Measurements from ENCODE around the gene SHF. TPM values are rescaled to one million over a fixed set of nuclear protein-coding genes. Genes with fewer than 3 reads are reported as not detected.

The SHF gene
- total RNA-seq, 3 donors from 2014 or later, result 17.5 to 30.5 (median 19.2) TPM

- DNase-seq, result no peak
- H3K9me3 Mint-ChIP-seq, result no peaks in the 10 kb centered on the region
- peaks cover 4% of the 10 kb centered on the region for H3K36me3 Mint-ChIP-seq (ENCODE audit: insufficient read depth)
- H3K27me3 Mint-ChIP-seq (ENCODE audit: low read depth), result peaks cover 2% of the 10 kb centered on the region
- H3K4me3 Mint-ChIP-seq, result no peak overlapping the region
- H3K4me1 Mint-ChIP-seq (ENCODE audit: low read depth), result peaks cover 39% of the 10 kb centered on the region
- ATAC-seq, result no peak
Observed at GRCh38 chr15:45184562-45185041, 3.2 kb downstream of the SHF start.

GRCh38 chr15:45183511-45183910, 4.3 kb downstream of the SHF start:
- H3K4me1 Mint-ChIP-seq (ENCODE audit: low read depth), result peaks cover 36% of the 10 kb centered on the region
- ATAC-seq (no peak), DNase-seq (no peak)
- H3K4me3 Mint-ChIP-seq, result no peak overlapping the region
- H3K27me3 Mint-ChIP-seq (ENCODE audit: low read depth), result peaks cover 2% of the 10 kb centered on the region
- peaks cover 4% of the 10 kb centered on the region for H3K36me3 Mint-ChIP-seq (ENCODE audit: insufficient read depth)
- no peaks in the 10 kb centered on the region for H3K9me3 Mint-ChIP-seq

GRCh38 chr15:45182996-45183395, 4.8 kb downstream of the SHF start:
- H3K4me3 Mint-ChIP-seq, result no peak overlapping the region
- DNase-seq (no peak), ATAC-seq (no peak)
- peaks cover 31% of the 10 kb centered on the region for H3K4me1 Mint-ChIP-seq (ENCODE audit: low read depth)
- H3K36me3 Mint-ChIP-seq (ENCODE audit: insufficient read depth), result peaks cover 5% of the 10 kb centered on the region
- no peaks in the 10 kb centered on the region for H3K27me3 Mint-ChIP-seq (ENCODE audit: low read depth)
- H3K9me3 Mint-ChIP-seq, result no peaks in the 10 kb centered on the region

- Mint-ChIP-seq H3K9me3 (no peaks in the 10 kb centered on the region), H3K36me3 (ENCODE audit: insufficient read depth) (peaks cover 14% of the 10 kb centered on the region), H3K4me1 (ENCODE audit: low read depth) (peaks cover 26% of the 10 kb centered on the region), H3K27me3 (ENCODE audit: low read depth) (no peaks in the 10 kb centered on the region), H3K4me3 (no peak overlapping the region)
- ATAC-seq, result no peak
- no peak for DNase-seq
Observed at GRCh38 chr15:45181491-45182285, 6.1 kb downstream of the SHF start.

GRCh38 chr15:45180648-45181436, 6.9 kb downstream of the SHF start:
- Mint-ChIP-seq H3K4me3 (no peak overlapping the region), H3K9me3 (no peaks in the 10 kb centered on the region), H3K4me1 (ENCODE audit: low read depth) (peaks cover 19% of the 10 kb centered on the region), H3K36me3 (ENCODE audit: insufficient read depth) (peaks cover 20% of the 10 kb centered on the region), H3K27me3 (ENCODE audit: low read depth) (no peaks in the 10 kb centered on the region)
- DNase-seq (no peak), ATAC-seq (no peak)

GRCh38 chr15:45180201-45180600, 7.6 kb downstream of the SHF start:
- H3K4me1 Mint-ChIP-seq (ENCODE audit: low read depth), result peaks cover 15% of the 10 kb centered on the region
- DNase-seq (no peak), ATAC-seq (peak; percentile 17 to 44)
- H3K4me3 Mint-ChIP-seq, result no peak overlapping the region
- H3K27me3 Mint-ChIP-seq (ENCODE audit: low read depth), result no peaks in the 10 kb centered on the region
- H3K9me3 Mint-ChIP-seq, result no peaks in the 10 kb centered on the region
- H3K36me3 Mint-ChIP-seq (ENCODE audit: insufficient read depth), result peaks cover 20% of the 10 kb centered on the region

- Mint-ChIP-seq H3K36me3 (ENCODE audit: insufficient read depth) (peaks cover 25% of the 10 kb centered on the region), H3K27me3 (ENCODE audit: low read depth) (no peaks in the 10 kb centered on the region), H3K4me3 (no peak overlapping the region), H3K4me1 (ENCODE audit: low read depth) (peaks cover 11% of the 10 kb centered on the region), H3K9me3 (no peaks in the 10 kb centered on the region)
- DNase-seq, result peak; percentile 49
- ATAC-seq, result peak; percentile 8 to 42
Observed at GRCh38 chr15:45179221-45179985, 8.4 kb downstream of the SHF start.

- ATAC-seq (no peak), DNase-seq (no peak)
Observed at GRCh38 chr15:45177285-45177684, 10.5 kb downstream of the SHF start.

GRCh38 chr15:45174577-45174976, 13.2 kb downstream of the SHF start:
- no peak overlapping the region for H3K4me3 Mint-ChIP-seq
- H3K9me3 Mint-ChIP-seq, result no peaks in the 10 kb centered on the region
- ATAC-seq (no peak), DNase-seq (no peak)
- H3K4me1 Mint-ChIP-seq (ENCODE audit: low read depth), result no peaks in the 10 kb centered on the region
- no peaks in the 10 kb centered on the region for H3K27me3 Mint-ChIP-seq (ENCODE audit: low read depth)
- peaks cover 26% of the 10 kb centered on the region for H3K36me3 Mint-ChIP-seq (ENCODE audit: insufficient read depth)

More at GRCh38 chr15:45177285-45177684, 10.5 kb downstream of the SHF start:
- peaks cover 30% of the 10 kb centered on the region for H3K36me3 Mint-ChIP-seq (ENCODE audit: insufficient read depth)
- H3K27me3 Mint-ChIP-seq (ENCODE audit: low read depth), result no peaks in the 10 kb centered on the region
- H3K4me3 Mint-ChIP-seq, result no peak overlapping the region
- peaks cover 9% of the 10 kb centered on the region for H3K4me1 Mint-ChIP-seq (ENCODE audit: low read depth)
- H3K9me3 Mint-ChIP-seq, result no peaks in the 10 kb centered on the region

GRCh38 chr15:45174069-45174468, 13.7 kb downstream of the SHF start:
- no peaks in the 10 kb centered on the region for H3K9me3 Mint-ChIP-seq
- H3K27me3 Mint-ChIP-seq (ENCODE audit: low read depth), result no peaks in the 10 kb centered on the region
- ATAC-seq, result no peak
- H3K36me3 Mint-ChIP-seq (ENCODE audit: insufficient read depth), result peaks cover 26% of the 10 kb centered on the region
- H3K4me1 Mint-ChIP-seq (ENCODE audit: low read depth), result no peaks in the 10 kb centered on the region
- H3K4me3 Mint-ChIP-seq, result no peak overlapping the region
- no peak for DNase-seq

GRCh38 chr15:45171912-45172311, 15.9 kb downstream of the SHF start:
- no peak overlapping the region for H3K4me3 Mint-ChIP-seq
- H3K9me3 Mint-ChIP-seq, result no peaks in the 10 kb centered on the region
- H3K36me3 Mint-ChIP-seq (ENCODE audit: insufficient read depth), result peaks cover 17% of the 10 kb centered on the region
- no peak for ATAC-seq
- DNase-seq, result no peak
- no peaks in the 10 kb centered on the region for H3K27me3 Mint-ChIP-seq (ENCODE audit: low read depth)
- H3K4me1 Mint-ChIP-seq (ENCODE audit: low read depth), result no peaks in the 10 kb centered on the region

GRCh38 chr15:45169608-45170480, 17.9 kb downstream of the SHF start:
- no peaks in the 10 kb centered on the region for H3K27me3 Mint-ChIP-seq (ENCODE audit: low read depth)
- H3K36me3 Mint-ChIP-seq (ENCODE audit: insufficient read depth), result peaks cover 7% of the 10 kb centered on the region
- H3K4me3 Mint-ChIP-seq, result no peak overlapping the region
- ATAC-seq, result no peak
- no peaks in the 10 kb centered on the region for H3K9me3 Mint-ChIP-seq
- no peak for DNase-seq
- peaks cover 10% of the 10 kb centered on the region for H3K4me1 Mint-ChIP-seq (ENCODE audit: low read depth)

- no peak for ATAC-seq
- H3K27me3 Mint-ChIP-seq (ENCODE audit: low read depth), result no peaks in the 10 kb centered on the region
- peaks cover 4% of the 10 kb centered on the region for H3K36me3 Mint-ChIP-seq (ENCODE audit: insufficient read depth)
- no peak for DNase-seq
- H3K4me3 Mint-ChIP-seq, result no peak overlapping the region
- H3K9me3 Mint-ChIP-seq, result no peaks in the 10 kb centered on the region
- H3K4me1 Mint-ChIP-seq (ENCODE audit: low read depth), result peaks cover 10% of the 10 kb centered on the region
Observed at GRCh38 chr15:45168751-45169551, 18.8 kb downstream of the SHF start.
